A549 (cell line): ENCODE data around the gene SLC17A9. TPM values are rescaled to one million over a fixed set of nuclear protein-coding genes. Genes with fewer than 3 reads are reported as not detected.

ENCODE experiments used
- ATAC-seq, 2 experiments: fragments of 200-7000 bp in 1 of 2; fragments of >200 bp in 1 of 2; cut with Nextera tagmentation in 1 of 2; cut with Tn5 transposase in 1 of 2; 3 replicates each; pipeline versions ENCODE4 v1.8.0 to v1.9.1; 2018 to 2020; ENCODE audit warnings: mild to moderate bottlenecking in 1 of 2, moderate library complexity in 1 of 2
- CTCF ChIA-PET: fragments of 300-600 bp; sonication (Branson Sonifier 250); formaldehyde crosslinking; extraction: SDS; loops from one replicate; lab custom pipeline; 2021; ENCODE audit warnings: antibody characterized with exemption, inconsistent platforms; lab: Yijun Ruan, JAX
- POLR2A ChIA-PET: fragments of 350-600 bp; formaldehyde crosslinking; extraction: SDS; loops from one replicate; lab custom pipeline; 2021; ENCODE audit warnings: antibody characterized with exemption, inconsistent platforms; lab: Yijun Ruan, JAX
- DNase-seq, 2 experiments: peaks; one replicate each; pipeline versions ENCODE4 v3.0.0 to v3.0.0-alpha.2; 2011 to 2016; ENCODE audit warnings: low read depth in 1 of 2, low spot score in 1 of 2
- FAIRE-seq: peaks from 2 replicates; lab custom pipeline; 2011; peaks lifted over from hg19 to GRCh38; lab: Jason Lieb, UNC
- H3K27ac ChIP-seq, 2 experiments: fragments of >200 bp; sonication (Bioruptor Twin); formaldehyde crosslinking; 3 replicates each; pipeline ENCODE4 v1.5.1; 2016 to 2017
- H3K4me1 ChIP-seq: fragments of >200 bp; sonication (Bioruptor Twin); formaldehyde crosslinking; 3 replicates; pipeline ENCODE4 v1.6.1; 2016
- H3K4me2 ChIP-seq: fragments of >200 bp; sonication (Bioruptor Twin); formaldehyde crosslinking; 3 replicates; pipeline ENCODE4 v1.6.1; 2016
- H3K4me3 ChIP-seq: fragments of >200 bp; sonication (Bioruptor Twin); formaldehyde crosslinking; 3 replicates; pipeline ENCODE4 v1.5.1; 2016
- H3K9me3 ChIP-seq: fragments of >200 bp; sonication (Bioruptor Twin); formaldehyde crosslinking; 3 replicates; pipeline ENCODE4 v1.6.1; 2016
- CEBPB ChIP-seq, 2 experiments: fragments of >200 bp in 1 of 2; sonication (Bioruptor Twin) in 1 of 2; formaldehyde crosslinking in 1 of 2; IDR thresholded peaks; 2 replicates each; pipeline ENCODE4 v1.6.1; 2012 to 2016
- FOXS1 ChIP-seq: fragments of 250-450 bp; sonication (Bioruptor Pico); IDR thresholded peaks from 2 replicates; pipeline ENCODE4 v1.5.0; 2020; ENCODE audit warnings: mild to moderate bottlenecking, moderate library complexity
- HEYL ChIP-seq: fragments of 250-450 bp; sonication (Bioruptor Pico); IDR thresholded peaks from 2 replicates; pipeline ENCODE4 v1.8.0; 2021; ENCODE audit warnings: mild to moderate bottlenecking, moderate library complexity
- HOXB5 ChIP-seq: fragments of 250-450 bp; sonication (Bioruptor Pico); IDR thresholded peaks from 2 replicates; pipeline ENCODE4 v1.5.0; 2020; ENCODE audit warnings: mild to moderate bottlenecking, moderate library complexity
- JUN ChIP-seq, 2 experiments: fragments of >200 bp; sonication (Bioruptor Twin); formaldehyde crosslinking; IDR thresholded peaks; 2 replicates in 1 of 2; 3 replicates in 1 of 2; pipeline ENCODE4 v1.6.1; 2016 to 2017
- KDM1A ChIP-seq: fragments of 200-600 bp; sonication (generic); IDR thresholded peaks from 2 replicates; pipeline ENCODE4 v1.6.1; 2016; ENCODE audit warnings: low read depth, mild to moderate bottlenecking
- KDM5A ChIP-seq: fragments of 200-600 bp; sonication (generic); IDR thresholded peaks from 2 replicates; pipeline ENCODE4 v1.6.1; 2016; ENCODE audit warnings: antibody characterized with exemption, mild to moderate bottlenecking
- MAZ ChIP-seq: fragments of 150-350 bp; IDR thresholded peaks from 2 replicates; pipeline ENCODE4 v1.6.1; 2014; ENCODE audit warnings: antibody characterized with exemption, low read depth, low read length, borderline replicate concordance
- NFE2L2 ChIP-seq: fragments of 150-350 bp; conservative IDR thresholded peaks from 2 replicates; pipeline ENCODE4 v1.6.1; 2014; ENCODE audit warnings: low read length
- NR3C1 ChIP-seq: fragments of >200 bp; sonication (Bioruptor Twin); formaldehyde crosslinking; IDR thresholded peaks from 3 replicates; pipeline ENCODE4 v1.6.1; 2017
- POLR2A ChIP-seq: IDR thresholded peaks from 2 replicates; pipeline ENCODE4 v1.6.1; 2012; ENCODE audit warnings: mild to moderate bottlenecking, low read length
- RFX5 ChIP-seq: fragments of 450-650 bp; IDR thresholded peaks from 2 replicates; pipeline ENCODE4 v1.7.1; 2014; ENCODE audit warnings: antibody characterized with exemption, mild to moderate bottlenecking, moderate library complexity
- SMC3 ChIP-seq: fragments of >200 bp; sonication (Bioruptor Twin); formaldehyde crosslinking; IDR thresholded peaks from 3 replicates; pipeline ENCODE4 v1.6.1; 2018; ENCODE audit warnings: inconsistent platforms
- TP53 ChIP-seq: fragments of 250-450 bp; sonication (Bioruptor Pico); IDR thresholded peaks from 2 replicates; pipeline ENCODE4 v1.5.0; 2021; ENCODE audit warnings: mild to moderate bottlenecking, moderate library complexity
- ZC3H11A ChIP-seq: fragments of 450-650 bp; IDR thresholded peaks from 2 replicates; pipeline ENCODE4 v1.6.1; 2014; ENCODE audit warnings: antibody characterized with exemption, mild to moderate bottlenecking
- ZNF302 ChIP-seq: fragments of 250-450 bp; sonication (Bioruptor Pico); IDR thresholded peaks from 2 replicates; pipeline ENCODE4 v1.9.0; 2021; ENCODE audit warnings: inconsistent platforms, mild to moderate bottlenecking, moderate library complexity
- WGBS: methylation state at CpG from one replicate; pipeline ENCODE4 v1.1.6; 2017; ENCODE audit errors: missing lambda C conversion rate; 5-methylcytosine and 5-hydroxymethylcytosine counted together
- polyA plus RNA-seq, 4 experiments: library from polyadenylated mRNA; depleted of rRNA in 3 of 4; stranded (reverse); fragments of >200 nt; fragmentation: RNase III in 1 of 4; extraction: RNeasy Plus Mini Kit Qiagen cat#74134 plus additional on column Dnase treatment in 1 of 4; gene quantifications; 2 replicates in 3 of 4; 3 replicates in 1 of 4; pipeline ENCODE4 v1.2.3, GENCODE V29; 2011 to 2017
- TF ChIP-seq, protein P1 (sequence below): fragments of >200 bp; sonication (Bioruptor Twin); formaldehyde crosslinking; IDR thresholded peaks from 2 replicates; pipeline ENCODE4 v1.6.1; 2016
- TF ChIP-seq, protein P2 (sequence below): fragments of 250-450 bp; sonication (Bioruptor Pico); IDR thresholded peaks from 2 replicates; pipeline ENCODE4 v1.5.0; 2020; ENCODE audit warnings: low read depth, mild to moderate bottlenecking, moderate library complexity
- TF ChIP-seq, protein P3 (sequence below): fragments of 150-350 bp; IDR thresholded peaks from 2 replicates; pipeline ENCODE4 v1.6.1; 2014; ENCODE audit warnings: low read depth, mild to moderate bottlenecking, low read length
- TF ChIP-seq, protein P4 (sequence below): fragments of 250-450 bp; sonication (Bioruptor Pico); IDR thresholded peaks from 2 replicates; pipeline ENCODE4 v1.5.0; 2021; ENCODE audit warnings: mild to moderate bottlenecking, moderate library complexity, borderline replicate concordance
- TF ChIP-seq, protein P5 (sequence below): IDR thresholded peaks from 2 replicates; pipeline ENCODE4 v1.6.1; 2012; ENCODE audit warnings: low read depth, borderline replicate concordance

The SLC17A9 gene
- polyA plus RNA-seq, 2 of the 4 experiments (the other 2 are of a cell fraction): 0.05 TPM; not detected in 1

DNA sequence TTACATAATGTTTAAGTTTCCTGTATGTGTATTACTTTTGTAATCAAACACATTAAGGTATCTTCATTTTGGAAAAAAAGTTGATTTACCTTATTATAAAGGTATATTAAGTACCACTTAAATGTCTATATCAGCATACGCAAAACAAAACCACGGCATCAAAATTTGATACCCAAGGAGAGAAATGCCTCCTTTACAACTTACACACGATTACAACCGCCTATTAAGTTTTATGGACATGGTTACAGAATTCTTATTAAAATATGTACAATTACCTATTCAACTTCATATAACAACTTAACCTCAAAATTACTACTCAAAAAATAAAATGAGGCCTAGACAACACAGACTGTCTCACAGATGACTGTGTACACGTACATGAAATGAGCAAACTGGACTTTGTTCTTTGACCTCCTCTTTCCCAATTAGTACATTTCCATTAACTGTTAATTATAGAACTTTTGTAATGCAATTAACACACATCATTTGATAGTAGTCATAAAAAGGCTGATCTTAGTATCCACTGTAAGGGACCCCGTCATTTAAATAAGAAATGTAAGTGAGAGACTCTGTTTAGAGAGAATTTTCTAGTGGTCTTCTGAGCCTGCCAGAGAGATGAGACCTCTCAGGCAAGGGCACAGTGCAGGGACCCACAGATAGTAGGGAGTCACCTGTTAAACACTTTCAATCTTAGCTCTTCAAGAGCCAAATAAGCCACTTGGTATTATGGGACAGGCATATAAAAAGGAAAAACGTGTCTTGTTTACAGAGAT, 28.7 kb upstream of the SLC17A9 start:
- ChIA-PET POLR2A (interaction anchor here (1.1 to 1.3 kb wide), 2 partner anchors 13 to 62 kb away, joined by 3 to 4 read pairs; partner anchors contain the start of genes GID8 and TCFL5), CTCF (interaction anchor here (0.8 to 22.6 kb wide), 7 partner anchors 11 to 424 kb away, joined by 3 to 368 read pairs (median 5); no protein-coding TSS in a partner anchor)
- H3K9me3 ChIP-seq: no peaks in the 10 kb centered on the region
- 44% methylated on average over 7 of the region's 7 CpGs for WGBS
- DNase-seq (no peak), ATAC-seq (no peak), FAIRE-seq (no peak)
- H3K27ac ChIP-seq: peak overlapping the region; percentile 96 to 98
- TF ChIP-seq HEYL (CRISPR knock-in tag) (no peak), KDM5A (no peak), JUN (IDR thresholded peaks at IDR 0.05) (no peak), KDM1A (no peak), MAZ (no peak)
- TF ChIP-seq, all 56 proteins: peak for 0
- Histone ChIP-seq H3K4me3 (peak overlapping the region; percentile 76; the same call in 2 of the 3 replicates), H3K4me1 (peaks cover 51% of the 10 kb centered on the region), H3K4me2 (peak overlapping the region; percentile 93)

DNA sequence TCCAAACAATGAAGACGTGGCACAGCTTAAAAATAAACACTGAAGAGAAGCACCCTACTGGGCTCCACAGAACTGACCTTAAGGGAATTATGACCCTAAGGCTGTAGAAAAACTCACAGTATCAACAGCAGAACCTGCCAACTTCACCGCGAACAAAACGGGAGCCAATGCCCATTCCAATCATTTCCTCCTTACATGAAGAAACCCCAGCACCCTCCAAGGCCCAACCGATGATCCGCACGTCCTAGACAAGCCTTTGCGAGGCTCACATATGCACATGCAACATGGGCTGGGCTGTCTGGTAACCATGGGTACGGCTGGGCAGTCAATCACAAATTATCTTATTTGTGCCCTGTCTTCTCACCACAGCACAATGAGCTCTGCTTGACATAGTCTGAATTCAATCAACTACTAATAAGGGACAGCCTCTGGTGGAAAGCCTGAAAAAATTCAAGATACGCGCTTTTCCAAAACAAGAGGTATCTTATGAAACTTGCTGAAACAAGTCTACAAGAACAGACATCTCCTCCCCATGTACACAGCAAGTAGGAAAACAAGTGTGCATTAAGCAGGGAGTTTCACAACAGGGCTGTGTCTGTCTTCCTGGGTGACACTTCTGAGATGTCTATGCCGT, 27.9 kb upstream of the SLC17A9 start:
- FAIRE-seq (no peak), ATAC-seq (peak in 1 of 2 experiments; percentile 13; a peak in 3 of 6 replicates), DNase-seq (peak in 1 of 2 experiments; percentile 42)
- no peak for TF ChIP-seq RFX5
- TF ChIP-seq HOXB5 (CRISPR knock-in tag): no peak
- no peak for TF ChIP-seq ZC3H11A
- TF ChIP-seq HEYL (CRISPR knock-in tag): no peak
- TF ChIP-seq, protein P1, sequence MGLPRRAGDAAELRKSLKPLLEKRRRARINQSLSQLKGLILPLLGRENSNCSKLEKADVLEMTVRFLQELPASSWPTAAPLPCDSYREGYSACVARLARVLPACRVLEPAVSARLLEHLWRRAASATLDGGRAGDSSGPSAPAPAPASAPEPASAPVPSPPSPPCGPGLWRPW: no peak
- no peak for TF ChIP-seq ZNF302 (CRISPR knock-in tag)
- no peak for TF ChIP-seq NFE2L2
- no peak for TF ChIP-seq CEBPB (IDR thresholded peaks at IDR 0.05)
- TF ChIP-seq, protein P2, sequence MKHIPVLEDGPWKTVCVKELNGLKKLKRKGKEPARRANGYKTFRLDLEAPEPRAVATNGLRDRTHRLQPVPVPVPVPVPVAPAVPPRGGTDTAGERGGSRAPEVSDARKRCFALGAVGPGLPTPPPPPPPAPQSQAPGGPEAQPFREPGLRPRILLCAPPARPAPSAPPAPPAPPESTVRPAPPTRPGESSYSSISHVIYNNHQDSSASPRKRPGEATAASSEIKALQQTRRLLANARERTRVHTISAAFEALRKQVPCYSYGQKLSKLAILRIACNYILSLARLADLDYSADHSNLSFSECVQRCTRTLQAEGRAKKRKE (CRISPR knock-in tag): no peak
- TF ChIP-seq FOXS1: no peak
- TF ChIP-seq, protein P3, sequence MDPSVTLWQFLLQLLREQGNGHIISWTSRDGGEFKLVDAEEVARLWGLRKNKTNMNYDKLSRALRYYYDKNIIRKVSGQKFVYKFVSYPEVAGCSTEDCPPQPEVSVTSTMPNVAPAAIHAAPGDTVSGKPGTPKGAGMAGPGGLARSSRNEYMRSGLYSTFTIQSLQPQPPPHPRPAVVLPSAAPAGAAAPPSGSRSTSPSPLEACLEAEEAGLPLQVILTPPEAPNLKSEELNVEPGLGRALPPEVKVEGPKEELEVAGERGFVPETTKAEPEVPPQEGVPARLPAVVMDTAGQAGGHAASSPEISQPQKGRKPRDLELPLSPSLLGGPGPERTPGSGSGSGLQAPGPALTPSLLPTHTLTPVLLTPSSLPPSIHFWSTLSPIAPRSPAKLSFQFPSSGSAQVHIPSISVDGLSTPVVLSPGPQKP: no peak
- Histone ChIP-seq H3K4me3 (peak overlapping the region; percentile 76), H3K27ac (peak overlapping the region; percentile 96 to 98), H3K9me3 (no peaks in the 10 kb centered on the region), H3K4me1 (peaks cover 51% of the 10 kb centered on the region), H3K4me2 (peak overlapping the region; percentile 93)
- POLR2A ChIA-PET: interaction anchor here (0.6 to 1.3 kb wide), 3 partner anchors 13 to 63 kb away, joined by 3 to 4 read pairs (median 4); partner anchors contain the start of genes GID8 and TCFL5
- WGBS: 35% methylated on average over 12 of the region's 12 CpGs
- CTCF ChIA-PET: interaction anchor here (0.8 to 22.6 kb wide), 9 partner anchors 10 to 425 kb away, joined by 3 to 368 read pairs (median 3); no protein-coding TSS in a partner anchor

DNA sequence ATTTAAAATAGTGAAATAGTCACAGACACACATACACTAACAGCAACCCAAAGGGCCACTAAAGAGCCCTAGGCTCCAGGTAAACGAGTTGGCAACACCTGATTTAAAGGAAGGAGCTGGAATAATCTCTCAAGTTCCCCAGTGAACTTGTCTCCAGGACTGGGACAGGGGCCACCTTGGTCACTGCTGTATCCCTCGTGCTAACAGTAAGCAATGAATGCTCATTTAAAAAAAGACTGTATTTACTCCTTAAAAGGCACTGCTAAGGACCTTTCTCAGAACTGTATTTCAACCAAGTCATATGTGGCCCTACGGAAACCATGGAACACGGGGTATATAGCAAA, 27.5 kb upstream of the SLC17A9 start:
- H3K9me3 ChIP-seq: no peaks in the 10 kb centered on the region
- peaks cover 50% of the 10 kb centered on the region for H3K4me1 ChIP-seq
- ATAC-seq (peak in 1 of 2 experiments; percentile 1; a peak in 2 of 6 replicates), FAIRE-seq (no peak), DNase-seq (no peak)
- WGBS: 6% methylated on average over 4 of the region's 4 CpGs
- ChIA-PET CTCF (interaction anchor here (0.9 to 22.6 kb wide), 6 partner anchors 10 to 50 kb away, joined by 3 to 368 read pairs (median 4); no protein-coding TSS in a partner anchor), POLR2A (interaction anchor here (0.6 kb wide), 1 partner anchor 50 kb away, joined by 4 read pairs; no protein-coding TSS in a partner anchor)
- peak overlapping the region; percentile 93 for H3K4me2 ChIP-seq
- H3K4me3 ChIP-seq: peak overlapping the region; percentile 76
- no peak for TF ChIP-seq SMC3
- no peak for TF ChIP-seq POLR2A
- no peak for TF ChIP-seq TP53 (CRISPR knock-in tag)
- TF ChIP-seq, protein P4, sequence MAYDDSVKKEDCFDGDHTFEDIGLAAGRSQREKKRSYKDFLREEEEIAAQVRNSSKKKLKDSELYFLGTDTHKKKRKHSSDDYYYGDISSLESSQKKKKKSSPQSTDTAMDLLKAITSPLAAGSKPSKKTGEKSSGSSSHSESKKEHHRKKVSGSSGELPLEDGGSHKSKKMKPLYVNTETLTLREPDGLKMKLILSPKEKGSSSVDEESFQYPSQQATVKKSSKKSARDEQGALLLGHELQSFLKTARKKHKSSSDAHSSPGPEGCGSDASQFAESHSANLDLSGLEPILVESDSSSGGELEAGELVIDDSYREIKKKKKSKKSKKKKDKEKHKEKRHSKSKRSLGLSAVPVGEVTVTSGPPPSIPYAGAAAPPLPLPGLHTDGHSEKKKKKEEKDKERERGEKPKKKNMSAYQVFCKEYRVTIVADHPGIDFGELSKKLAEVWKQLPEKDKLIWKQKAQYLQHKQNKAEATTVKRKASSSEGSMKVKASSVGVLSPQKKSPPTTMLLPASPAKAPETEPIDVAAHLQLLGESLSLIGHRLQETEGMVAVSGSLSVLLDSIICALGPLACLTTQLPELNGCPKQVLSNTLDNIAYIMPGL (CRISPR knock-in tag): no peak
- no peak for TF ChIP-seq ZC3H11A
- TF ChIP-seq NR3C1: no peak
- TF ChIP-seq, protein P5, sequence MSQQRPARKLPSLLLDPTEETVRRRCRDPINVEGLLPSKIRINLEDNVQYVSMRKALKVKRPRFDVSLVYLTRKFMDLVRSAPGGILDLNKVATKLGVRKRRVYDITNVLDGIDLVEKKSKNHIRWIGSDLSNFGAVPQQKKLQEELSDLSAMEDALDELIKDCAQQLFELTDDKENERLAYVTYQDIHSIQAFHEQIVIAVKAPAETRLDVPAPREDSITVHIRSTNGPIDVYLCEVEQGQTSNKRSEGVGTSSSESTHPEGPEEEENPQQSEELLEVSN: no peak
- peak overlapping the region; percentile 96 to 98 for H3K27ac ChIP-seq
